HG02759 (cell line): ENCODE measurements around the gene SMU1.

Experiments
- ATAC-seq: cut with Tn5 transposase; IDR thresholded peaks from one replicate; pipeline ENCODE4 v1.9.1; 2021; ENCODE audit warnings: mild to moderate bottlenecking, moderate library complexity; ENCODE audit not compliant: unreplicated experiment

SMU1 gene

DNA sequence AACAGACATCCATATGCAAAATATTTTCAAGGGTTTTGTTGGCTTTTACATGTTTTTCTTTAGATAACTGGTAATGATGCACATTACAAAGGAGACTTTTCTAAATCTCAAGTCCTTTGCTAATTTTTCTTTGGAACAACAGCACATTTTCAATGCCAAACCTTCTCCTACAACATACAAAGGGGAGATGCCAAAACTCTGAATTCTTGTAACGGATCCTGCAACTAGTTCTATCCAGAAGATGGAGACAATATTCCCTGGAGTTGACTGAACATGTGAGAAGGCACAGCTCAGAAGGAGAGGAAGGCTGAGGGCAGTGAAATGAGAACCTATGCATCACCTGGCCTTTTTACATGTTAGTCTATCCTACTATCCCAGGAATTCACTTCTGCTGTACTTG lies 30.4 kb downstream of the SMU1 start:
- ATAC-seq = no peak

DNA sequence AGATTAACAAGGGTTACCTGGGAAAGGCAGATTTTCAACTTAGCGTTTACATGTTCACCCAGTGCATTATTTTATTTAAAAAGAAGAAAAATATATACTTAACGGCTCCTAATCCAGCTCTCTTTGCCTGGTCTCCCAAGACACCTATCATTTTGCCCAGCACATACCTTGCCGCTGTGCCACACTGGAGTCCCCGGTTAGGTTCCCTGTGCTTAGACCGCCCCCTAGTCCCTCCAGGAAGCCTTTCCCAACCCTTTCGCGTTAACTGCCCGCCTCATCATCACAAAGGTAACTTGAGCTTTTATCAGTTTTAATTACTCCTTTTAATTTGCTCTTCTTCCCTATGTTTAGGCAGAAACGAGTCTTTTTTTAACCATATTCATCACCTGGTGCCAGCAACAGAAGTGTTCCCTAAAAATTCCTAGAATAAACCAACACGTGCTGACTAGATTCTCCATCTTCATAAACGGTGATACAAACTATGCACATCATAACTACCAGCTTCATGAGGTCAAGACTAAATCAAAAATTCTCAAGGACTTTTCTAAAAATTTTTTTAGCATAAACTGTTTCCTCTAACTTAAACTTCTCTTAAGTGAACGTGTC lies 31.7 kb downstream of the SMU1 start:
- no peak for ATAC-seq

DNA sequence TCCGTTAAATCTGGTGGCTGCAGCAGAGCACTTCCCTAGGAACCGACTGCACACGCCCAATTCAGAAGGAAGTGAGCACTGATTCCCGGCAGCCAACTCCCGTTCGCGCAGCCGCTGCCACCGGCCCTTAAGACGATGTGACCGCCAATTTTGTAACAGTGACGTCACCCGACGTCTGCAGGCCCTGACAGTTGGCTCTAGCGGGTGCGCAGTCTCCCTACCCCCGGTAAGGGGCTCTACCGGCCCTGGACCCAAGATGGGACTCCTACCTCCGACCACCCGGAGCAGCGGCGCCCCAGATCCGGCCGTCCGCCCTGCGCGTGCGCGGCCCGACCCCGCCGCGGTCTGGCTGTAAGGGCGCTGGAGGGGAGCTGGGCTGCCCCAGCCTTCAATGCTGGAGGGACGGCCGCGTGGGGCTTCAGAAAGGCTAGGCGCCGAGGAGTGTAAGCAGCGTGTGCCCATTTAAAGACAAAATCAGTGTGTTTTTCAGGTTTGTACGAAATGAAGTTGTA lies 32.3 kb downstream of the SMU1 start:
- peak; percentile 88 for ATAC-seq

DNA sequence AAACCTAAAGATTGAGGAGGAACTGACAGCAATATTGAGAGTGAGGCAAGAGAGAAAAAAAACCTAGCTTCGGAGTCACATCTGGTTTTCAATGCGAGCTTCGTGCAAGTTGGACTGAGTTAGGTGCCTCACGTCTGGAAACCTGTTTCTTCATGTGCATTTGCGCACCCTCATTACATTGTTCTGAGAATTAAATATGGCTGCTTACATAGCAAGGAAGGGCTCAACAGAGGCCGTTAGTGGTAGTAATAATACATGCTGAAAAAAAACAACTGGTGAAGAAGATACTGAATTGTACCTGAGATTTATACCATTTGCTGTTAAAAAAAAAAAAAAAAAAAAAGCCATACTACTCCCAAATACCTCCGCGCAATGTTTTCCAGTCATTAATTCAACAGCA lies 32.8 kb downstream of the SMU1 start:
- no peak for ATAC-seq

DNA sequence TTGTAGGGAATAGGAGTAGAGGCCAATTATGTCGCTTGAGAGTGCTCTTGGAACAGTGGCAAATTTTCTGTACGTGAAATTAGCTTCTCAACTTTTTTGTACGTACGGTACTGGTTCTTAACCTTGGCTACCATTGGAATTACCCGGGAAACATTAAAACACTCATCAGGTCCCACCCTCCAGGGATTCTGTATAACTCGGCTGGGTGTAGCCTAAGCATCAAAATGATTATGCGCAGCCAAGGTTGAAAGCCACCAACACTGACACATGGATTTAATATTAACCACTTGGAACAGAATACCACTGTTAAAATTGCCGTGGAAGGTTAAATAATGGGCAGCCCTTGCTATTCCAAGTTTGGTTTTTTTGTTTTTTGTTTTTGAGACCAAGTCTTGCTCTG lies 34.0 kb downstream of the SMU1 start:
- no peak for ATAC-seq

DNA sequence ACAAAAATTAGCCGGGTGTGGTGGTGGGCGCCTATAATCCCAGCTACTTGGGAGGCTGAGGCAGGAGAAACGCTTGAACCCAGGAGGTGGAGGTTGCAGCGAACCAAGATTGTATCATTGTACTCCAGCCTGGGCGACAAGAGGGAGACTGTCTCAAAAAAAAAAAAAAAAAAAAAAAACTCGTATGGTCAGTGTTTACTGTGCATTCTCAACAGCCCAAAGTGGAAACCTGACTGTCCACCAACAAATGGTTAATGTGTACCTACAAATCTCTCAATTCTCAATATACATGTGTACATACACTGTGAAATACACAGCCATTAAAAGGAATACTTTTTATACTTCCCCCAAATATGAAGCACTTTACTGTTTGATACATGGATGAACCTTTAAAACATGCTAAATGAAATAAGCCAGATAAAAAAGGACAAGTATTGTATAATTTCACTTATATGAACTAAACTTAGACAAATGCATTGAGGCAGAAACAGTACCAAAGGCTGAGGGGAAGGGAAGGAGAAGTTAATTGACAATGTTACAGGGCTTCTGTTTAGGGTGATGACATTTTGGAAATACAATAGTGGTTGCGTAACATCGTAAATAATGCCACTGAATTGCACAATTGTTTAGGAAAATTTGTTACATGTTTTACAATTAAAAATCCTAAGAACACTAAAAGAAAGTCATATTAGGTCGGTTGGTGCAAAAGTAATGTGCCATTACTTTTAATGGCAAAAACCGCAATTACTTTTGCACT lies 34.9 kb downstream of the SMU1 start:
- ATAC-seq = no peak

DNA sequence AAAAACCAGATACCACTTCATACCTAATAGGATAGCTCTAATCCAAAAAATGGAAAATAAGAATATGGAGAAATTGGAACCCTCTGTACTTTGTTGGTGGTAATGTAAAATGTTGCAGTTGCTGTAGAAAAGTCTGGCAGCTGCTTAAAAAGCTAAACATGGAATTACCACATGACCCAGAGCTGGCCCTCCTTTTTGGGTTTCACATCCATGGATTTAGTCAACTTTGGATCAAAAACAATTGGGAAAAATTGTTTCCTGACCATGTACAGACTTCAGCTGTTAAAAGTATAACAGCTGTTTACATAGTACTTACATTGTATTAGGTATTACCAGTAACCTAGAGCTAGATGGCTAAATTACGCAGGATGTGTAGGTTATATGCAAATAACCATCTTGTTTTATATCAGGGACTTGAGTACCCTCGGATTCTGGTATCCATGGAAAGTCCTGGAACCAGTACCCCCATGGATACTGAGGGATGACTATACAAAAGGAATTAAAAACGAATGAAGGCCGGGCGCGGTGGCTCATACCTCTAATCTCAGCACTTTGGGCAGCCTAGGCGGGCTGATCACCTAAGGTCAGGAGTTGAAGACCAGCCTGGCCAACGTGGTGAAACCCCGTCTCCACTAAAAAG lies 35.6 kb downstream of the SMU1 start:
- no peak for ATAC-seq

DNA sequence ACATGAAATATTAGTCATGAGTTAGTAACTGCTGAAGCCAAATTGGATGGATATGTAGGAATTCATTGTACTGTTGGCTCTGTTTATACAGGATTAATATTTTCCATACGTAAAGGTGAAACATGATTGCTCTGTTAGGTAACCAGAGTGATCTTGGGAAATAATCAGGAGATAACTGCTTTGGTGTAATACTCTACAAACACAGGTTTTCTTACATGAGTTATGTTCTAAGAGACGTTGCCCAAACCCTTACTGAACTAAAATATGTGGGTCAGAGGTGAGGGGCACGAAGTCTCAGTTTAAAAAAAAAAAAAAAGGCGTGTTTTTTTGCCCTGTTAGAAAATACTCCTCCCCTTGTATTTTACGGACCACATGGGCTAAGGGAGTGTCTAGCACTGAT lies 43.6 kb downstream of the SMU1 start:
- ATAC-seq = no peak

DNA sequence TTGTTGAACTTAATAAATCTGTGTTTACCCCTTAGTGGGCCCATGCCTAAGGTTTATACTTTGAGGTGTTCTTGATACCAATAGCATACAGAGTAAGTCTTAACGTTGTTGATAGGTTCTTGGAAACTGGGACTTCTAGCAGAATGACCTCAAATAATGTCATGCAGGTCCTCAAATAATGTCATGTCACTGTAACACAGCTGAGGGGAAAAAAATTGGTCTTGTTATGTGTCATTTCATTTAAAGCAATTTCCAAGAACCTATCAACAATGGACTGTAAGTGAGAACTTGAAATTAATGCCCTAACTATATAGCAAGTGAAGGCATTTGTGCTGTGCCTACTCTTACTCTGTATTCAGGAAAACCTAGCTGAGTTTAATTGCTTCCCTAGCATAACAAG lies 44.2 kb downstream of the SMU1 start:
- ATAC-seq = no peak

DNA sequence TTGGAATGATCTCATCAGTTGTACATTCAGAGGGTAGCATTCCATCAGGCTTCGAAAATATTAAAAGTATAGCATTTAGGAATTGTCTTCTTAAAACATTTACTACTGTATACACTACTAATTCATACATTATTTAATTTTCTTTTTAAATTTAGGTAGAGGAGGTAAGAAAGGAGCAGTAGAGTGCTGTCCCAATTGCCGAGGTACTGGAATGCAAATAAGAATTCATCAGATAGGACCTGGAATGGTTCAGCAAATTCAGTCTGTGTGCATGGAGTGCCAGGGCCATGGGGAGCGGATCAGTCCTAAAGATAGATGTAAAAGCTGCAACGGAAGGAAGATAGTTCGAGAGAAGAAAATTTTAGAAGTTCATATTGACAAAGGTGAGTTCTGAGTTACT lies 46.2 kb downstream of the SMU1 start:
- no peak for ATAC-seq

DNA sequence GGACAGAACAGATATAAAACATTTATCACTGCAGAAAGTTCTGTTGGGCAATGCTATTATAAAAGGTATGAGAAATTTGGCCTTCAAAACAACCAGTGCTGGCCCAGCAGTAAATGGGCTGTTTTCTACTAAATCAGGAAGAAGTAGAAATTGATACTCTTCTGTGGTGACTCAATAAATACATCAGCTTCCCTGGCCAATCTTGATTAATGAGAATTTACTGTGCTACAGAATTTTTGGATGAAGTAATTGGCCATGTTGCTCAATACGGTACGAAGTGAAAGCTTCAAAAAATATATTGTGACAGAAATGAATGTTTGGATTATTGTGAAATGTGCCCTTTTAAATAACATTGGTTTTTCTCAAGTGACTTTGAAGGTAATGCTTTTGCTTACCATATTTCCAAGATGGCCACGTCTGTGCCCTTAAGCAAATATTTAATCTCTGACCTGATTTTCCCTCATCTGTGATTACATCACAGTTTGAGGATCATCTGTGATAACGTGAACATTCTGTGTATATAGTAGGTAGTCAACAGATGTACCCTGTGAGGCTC lies 47.2 kb downstream of the SMU1 start:
- ATAC-seq = no peak

DNA sequence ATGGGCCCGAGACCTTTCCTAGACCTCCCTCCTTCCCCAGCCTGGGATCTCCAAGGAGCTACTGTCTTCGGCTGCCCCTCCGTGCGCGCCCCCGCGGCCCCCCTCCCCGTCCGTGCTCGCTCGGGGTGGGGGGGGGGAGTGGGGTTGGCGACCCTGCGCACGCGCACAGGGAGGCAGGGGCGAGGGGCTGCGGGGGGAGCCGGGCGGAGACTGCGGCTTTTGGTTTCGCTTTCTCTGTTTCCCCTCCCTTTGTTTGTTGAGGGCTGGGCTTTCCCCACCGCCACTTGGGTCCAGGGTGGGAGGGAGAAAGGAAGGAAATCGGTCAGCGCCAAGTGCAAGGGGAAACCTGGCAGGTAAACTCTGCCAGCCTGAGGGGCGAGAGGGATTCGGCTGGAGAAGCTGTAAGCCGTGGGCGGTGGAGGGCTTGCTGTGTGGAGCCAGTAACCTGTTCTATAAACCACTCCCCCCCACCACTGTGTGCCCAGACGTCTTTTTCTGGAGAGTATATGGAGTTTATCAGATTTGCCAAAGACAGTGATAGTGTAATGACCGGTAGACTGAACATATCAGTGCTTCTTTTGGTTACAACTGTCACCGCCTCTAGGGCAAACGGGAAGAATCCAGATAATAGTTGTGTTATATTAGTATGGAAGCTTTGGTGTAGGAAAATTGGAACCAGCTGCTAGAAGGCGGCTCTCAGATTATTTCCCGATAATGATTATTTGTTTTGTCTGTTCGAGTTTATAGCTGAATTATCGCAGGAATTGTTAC lies 50.7 kb downstream of the SMU1 start:
- peak; percentile 59 for ATAC-seq

DNA sequence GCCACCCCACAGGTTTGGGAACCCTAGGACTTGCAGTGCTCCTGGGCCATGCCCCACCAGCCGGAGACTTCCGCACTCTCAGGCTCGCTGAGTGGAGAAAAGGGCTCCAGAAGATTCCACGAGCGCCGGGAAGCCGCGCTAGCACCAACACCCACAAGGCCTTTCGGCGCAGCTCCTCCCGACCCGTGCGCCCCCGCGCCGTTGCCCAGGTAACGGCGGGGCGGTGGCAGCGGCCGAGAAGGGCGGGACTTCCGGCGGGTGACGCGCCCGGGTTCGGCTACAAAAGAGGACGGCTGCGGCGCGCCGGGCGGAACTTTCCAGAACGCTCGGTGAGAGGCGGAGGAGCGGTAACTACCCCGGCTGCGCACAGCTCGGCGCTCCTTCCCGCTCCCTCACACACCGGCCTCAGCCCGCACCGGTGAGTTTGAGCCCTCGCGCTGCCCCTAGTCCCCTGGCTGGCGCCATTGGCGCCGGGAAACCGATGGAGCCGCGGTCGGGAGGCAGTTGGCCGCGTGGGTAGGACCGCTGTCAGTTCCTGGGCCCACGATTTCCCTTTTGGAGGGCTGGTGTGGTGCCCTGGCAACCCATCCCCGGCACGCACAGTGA lies 51.4 kb downstream of the SMU1 start, which contains the start of gene DNAJA1:
DNAJA1 (plus strand) TSS at position 308 of the 606 bp plus-strand sequence. CDS start 1,212 bp downstream, outside the sequence.
- ATAC-seq = peak; percentile 91

DNA sequence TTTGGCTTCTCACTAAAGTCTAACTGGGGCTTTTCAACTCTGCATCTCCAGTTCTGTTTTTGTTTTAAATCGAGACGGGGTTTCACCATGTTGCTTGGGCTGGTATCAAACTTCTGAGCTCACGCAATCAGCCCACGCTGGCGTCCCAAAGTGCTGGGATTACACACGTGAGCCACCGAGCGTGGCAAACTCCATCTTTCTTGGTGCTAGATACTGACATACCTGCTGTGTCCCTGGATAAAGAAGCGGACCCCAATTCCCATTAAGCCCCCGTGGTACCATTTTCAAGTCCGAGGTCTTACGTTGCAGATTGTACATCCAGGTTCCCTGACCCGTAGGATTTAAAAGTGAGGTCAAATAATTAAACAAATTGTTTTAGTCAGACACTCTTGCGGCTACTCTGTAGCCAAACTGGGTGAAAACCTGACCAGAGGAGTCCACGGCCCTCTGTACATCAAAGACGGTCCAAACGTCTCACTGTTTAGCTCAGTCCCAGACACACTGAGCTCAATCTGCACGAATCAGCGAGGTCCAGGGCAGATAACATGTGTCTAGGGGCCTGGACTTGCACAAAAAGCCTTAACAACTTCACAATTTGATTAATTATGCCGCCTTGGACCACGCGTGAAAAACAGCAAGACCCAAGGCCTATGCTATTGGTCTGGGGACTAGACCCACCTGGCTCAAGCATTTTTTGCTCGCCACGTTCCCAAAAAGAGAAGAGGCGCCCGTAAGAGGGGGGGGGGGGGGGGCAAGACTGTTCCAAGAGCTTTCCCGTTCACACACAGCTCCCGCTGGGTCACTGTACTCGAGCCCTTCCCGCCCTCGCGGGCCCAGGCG lies 52.1 kb downstream of the SMU1 start:
- no peak for ATAC-seq

DNA sequence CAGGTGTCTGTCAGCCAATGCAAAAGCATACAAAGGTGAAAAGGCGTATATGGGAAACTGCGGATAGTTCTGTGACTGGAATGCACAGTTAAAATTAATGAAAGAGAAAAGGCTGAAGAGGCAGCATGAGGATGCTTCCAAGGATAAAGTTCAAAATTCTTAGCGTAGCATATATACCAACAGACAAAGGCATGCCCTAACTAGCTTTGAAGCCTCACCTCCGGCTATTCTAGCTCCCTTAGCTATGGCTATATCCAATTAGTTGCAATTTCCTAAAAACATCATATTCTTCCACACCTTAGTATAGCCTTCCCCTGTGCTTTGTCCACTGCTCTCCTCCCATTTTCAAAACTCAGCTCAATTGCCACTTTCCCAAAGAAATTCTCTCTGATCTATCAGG lies 52.8 kb downstream of the SMU1 start:
- ATAC-seq = no peak

DNA sequence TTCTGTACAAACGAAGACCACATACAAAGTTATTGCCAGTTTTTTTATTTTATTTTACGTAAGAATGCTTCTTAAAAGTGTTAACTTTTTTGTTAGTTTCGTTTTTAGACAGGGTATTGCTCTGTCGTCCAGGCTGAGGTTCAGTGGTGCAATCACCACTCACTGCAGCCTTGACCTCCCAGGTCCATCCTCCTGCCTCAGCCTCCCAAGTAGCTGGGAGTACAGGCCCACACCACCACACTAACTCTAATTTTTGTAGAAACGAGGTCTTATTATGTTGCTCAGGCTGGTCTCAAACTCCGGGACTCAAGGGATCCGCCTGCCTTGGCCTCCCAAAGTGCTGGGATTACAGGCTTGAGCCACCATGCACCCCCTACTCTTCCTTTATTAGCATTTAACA lies 53.7 kb downstream of the SMU1 start:
- ATAC-seq = no peak

DNA sequence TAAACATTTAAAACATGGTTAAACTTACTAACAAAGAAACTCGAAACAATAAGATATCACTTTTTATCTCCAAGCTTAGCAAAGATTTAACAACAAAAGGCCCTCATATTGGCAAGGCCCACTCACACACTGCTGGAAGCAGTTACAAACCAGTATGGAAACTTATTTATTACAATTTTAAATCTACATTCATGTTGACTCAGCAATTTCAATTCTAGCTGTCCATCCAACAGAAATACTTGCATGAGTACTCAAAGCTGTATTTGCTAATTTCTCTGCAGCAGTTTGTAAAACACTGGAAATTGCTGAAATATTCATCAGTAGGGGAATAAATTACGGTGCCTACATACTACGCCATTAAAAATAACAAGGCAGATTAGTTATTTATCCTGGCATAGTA lies 54.2 kb downstream of the SMU1 start:
- no peak for ATAC-seq

DNA sequence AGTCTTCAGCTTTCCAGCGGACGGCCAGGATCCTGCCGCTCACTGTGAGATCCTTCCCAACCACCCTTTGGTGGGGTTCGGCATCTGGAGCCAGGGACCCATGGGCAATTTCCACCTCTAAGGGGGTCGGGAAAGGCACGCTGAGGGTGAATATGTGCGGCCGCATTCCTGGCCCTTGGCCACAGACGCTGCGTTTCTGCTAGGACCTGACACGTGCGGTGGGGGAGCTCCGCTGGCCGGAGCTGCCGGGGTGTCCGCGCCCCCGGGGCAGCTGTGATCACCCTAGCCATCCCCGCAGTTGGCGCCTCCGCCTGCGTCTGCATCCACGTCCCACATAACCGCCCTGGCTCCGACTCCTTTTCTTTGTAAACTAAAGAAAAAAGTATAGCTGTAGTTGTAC lies 56.7 kb downstream of the SMU1 start:
- ATAC-seq = no peak

DNA sequence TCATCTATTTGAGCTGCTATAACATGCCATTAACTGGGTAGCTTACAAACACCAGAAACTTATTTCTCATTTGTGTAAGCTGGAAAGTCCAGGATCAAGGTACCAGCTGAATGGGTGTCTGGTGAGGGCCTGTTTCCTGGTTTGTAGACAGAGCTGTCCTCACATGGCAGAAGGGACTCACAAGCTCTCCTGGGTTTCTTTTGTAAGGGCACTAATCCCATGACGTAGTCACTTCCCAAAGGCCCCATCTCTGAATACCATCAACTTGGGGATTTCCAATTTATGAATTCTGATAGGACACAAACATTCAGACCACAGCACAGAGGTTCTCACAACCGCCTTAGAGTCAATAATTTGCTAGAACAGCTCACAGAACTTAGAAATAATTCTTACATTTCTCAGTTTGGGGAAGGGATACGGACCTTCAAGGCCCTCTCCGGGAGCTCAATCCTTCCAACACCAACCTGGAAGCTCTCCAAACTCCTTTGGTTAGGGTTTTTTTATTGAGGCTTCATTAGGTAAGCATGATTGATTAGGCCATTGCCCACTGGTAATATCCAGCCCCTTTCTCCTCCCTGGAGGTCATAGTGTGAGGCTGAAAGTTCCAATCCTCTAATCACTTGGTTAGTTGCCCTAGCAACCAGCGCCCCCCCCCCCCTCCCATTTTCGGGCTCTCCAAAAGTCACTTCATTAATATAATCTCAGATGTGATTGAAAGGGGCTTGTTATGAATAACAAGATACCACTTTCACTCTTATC lies 59.0 kb downstream of the SMU1 start:
- peak; percentile 70 for ATAC-seq
